ENCODE measurements around the gene TANGO6. TPM values are rescaled to one million over a fixed set of nuclear protein-coding genes. Genes with fewer than 3 reads are reported as not detected.

TANGO6 gene
- total RNA-seq, 2 donors from 2014 or later = 9.6 to 22.7 TPM

GRCh38 chr16:69033151-69033949 lies 190.0 kb downstream of the TANGO6 start:
- no peaks in the 10 kb centered on the region for H3K9me3 ChIP-seq
- intact Hi-C loops (cut with DNase I) = no loop called here
- no peak for ATAC-seq
- no peak for DNase-seq
- no peaks in the 10 kb centered on the region for H3K27me3 ChIP-seq
- WGBS, 2 donors = 82 to 85% methylated on average over 8 of the region's 8 CpGs
- H3K27ac ChIP-seq = no peak overlapping the region
- peaks cover 40% of the 10 kb centered on the region for H3K4me1 ChIP-seq
- no peak overlapping the region for H3K4me3 ChIP-seq
- TF ChIP-seq POLR2A (IDR thresholded peaks at IDR 0.05) = no peak
- TF ChIP-seq, protein P1, sequence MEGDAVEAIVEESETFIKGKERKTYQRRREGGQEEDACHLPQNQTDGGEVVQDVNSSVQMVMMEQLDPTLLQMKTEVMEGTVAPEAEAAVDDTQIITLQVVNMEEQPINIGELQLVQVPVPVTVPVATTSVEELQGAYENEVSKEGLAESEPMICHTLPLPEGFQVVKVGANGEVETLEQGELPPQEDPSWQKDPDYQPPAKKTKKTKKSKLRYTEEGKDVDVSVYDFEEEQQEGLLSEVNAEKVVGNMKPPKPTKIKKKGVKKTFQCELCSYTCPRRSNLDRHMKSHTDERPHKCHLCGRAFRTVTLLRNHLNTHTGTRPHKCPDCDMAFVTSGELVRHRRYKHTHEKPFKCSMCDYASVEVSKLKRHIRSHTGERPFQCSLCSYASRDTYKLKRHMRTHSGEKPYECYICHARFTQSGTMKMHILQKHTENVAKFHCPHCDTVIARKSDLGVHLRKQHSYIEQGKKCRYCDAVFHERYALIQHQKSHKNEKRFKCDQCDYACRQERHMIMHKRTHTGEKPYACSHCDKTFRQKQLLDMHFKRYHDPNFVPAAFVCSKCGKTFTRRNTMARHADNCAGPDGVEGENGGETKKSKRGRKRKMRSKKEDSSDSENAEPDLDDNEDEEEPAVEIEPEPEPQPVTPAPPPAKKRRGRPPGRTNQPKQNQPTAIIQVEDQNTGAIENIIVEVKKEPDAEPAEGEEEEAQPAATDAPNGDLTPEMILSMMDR (IDR thresholded peaks at IDR 0.05) = no peak
- H3K36me3 ChIP-seq (replicated peaks in 1 of 2; ENCODE audit: insufficient read depth in 1 of 2, low read depth in 2 of 2) = no peaks in the 10 kb centered on the region

DNA sequence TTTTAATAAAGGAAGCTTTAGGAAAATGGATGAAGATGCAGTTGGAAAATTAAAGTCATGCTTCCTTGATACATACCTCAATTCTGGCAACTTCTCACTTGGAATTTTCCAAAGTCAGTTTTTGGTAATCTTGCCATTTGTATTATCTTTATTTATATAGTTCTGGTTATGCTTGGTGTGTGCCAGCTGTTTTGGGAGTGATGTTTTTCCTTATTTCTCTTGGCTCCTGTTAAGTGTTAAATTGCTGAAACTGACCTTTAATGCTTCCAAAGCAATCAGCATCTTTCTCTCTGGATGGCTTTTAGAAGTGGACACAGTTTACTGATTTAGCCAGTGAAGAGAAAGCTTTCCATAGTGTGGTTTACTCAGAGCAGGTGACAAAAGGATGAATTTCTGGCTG lies 192.0 kb downstream of the TANGO6 start:
- intact Hi-C loops (cut with DNase I) = no loop called here
- no peak overlapping the region for H3K4me3 ChIP-seq
- no peaks in the 10 kb centered on the region for H3K9me3 ChIP-seq
- peaks cover 44% of the 10 kb centered on the region for H3K4me1 ChIP-seq
- H3K27me3 ChIP-seq = no peaks in the 10 kb centered on the region
- TF ChIP-seq, protein P1 (IDR thresholded peaks at IDR 0.05) = no peak
- TF ChIP-seq POLR2A (IDR thresholded peaks at IDR 0.05) = no peak
- no peak overlapping the region for H3K27ac ChIP-seq
- H3K36me3 ChIP-seq (replicated peaks in 1 of 2; ENCODE audit: insufficient read depth in 1 of 2, low read depth in 2 of 2) = no peaks in the 10 kb centered on the region
- no peak for DNase-seq
- no peak for ATAC-seq

GRCh38 chr16:69036399-69037091 lies 193.2 kb downstream of the TANGO6 start:
- peak overlapping the region in 2 of 4 donors; percentile 15 to 57 for H3K27ac ChIP-seq
- 83 to 91% methylated on average over 9 to 12 of the region's 12 CpGs for WGBS, 2 donors
- DNase-seq = peak; percentile 16 to 52 (median 22)
- intact Hi-C loops (cut with DNase I) = no loop called here
- peaks cover 0 to 2% of the 10 kb centered on the region in 2 donors for H3K36me3 ChIP-seq (replicated peaks in 1 of 2; ENCODE audit: insufficient read depth in 1 of 2, low read depth in 2 of 2)
- no peak for ATAC-seq
- H3K9me3 ChIP-seq = no peaks in the 10 kb centered on the region
- H3K27me3 ChIP-seq = no peaks in the 10 kb centered on the region
- no peak for TF ChIP-seq POLR2A (IDR thresholded peaks at IDR 0.05)
- TF ChIP-seq, protein P1 (IDR thresholded peaks at IDR 0.05) = no peak
- no peak overlapping the region for H3K4me3 ChIP-seq
- H3K4me1 ChIP-seq = peaks cover 42% of the 10 kb centered on the region

- peak; percentile 52 for ATAC-seq
- no peak for TF ChIP-seq POLR2A (IDR thresholded peaks at IDR 0.05)
- TF ChIP-seq, protein P1 (IDR thresholded peaks at IDR 0.05) = no peak
- 46 to 51% methylated on average over 6 of the region's 6 CpGs for WGBS, 2 donors
- Histone ChIP-seq H3K9me3 (no peaks in the 10 kb centered on the region), H3K4me3 (no peak overlapping the region), H3K4me1 (peaks cover 34% of the 10 kb centered on the region), H3K27ac (peak overlapping the region in 3 of 4 donors; percentile 15 to 57 (median 45)), H3K36me3 (replicated peaks in 1 of 2; ENCODE audit: insufficient read depth in 1 of 2, low read depth in 2 of 2) (peaks cover 0 to 4% of the 10 kb centered on the region in 2 donors), H3K27me3 (no peaks in the 10 kb centered on the region)
- no peak for DNase-seq
- intact Hi-C loops (cut with DNase I) = no loop called here
Measured at GRCh38 chr16:69037373-69038160, 194.2 kb downstream of the TANGO6 start.

Measured in body of pancreas (tissue), 4 donors.